Coronary artery (tissue), 2 donors: ENCODE measurements around the gene DGKH.
"Not testable (repeated sequence)": the region's sequence is repeated elsewhere in the genome, so short reads cannot be mapped to it uniquely, and the experiment has no call there.

Experiments used
- DNase-seq: peaks from one replicate; pipeline ENCODE4 v3.0.0-alpha.2; 2017; ENCODE audit warnings: low spot score
- H3K27ac ChIP-seq, 2 donors: fragments of 200-600 bp; sonication (generic); one replicate each; pipeline ENCODE4 v1.5.1; 2016 to 2019
- H3K4me3 ChIP-seq: fragments of 200-600 bp; sonication (generic); 2 replicates; pipeline ENCODE4 v1.5.1; 2016; ENCODE audit warnings: mild to moderate bottlenecking, moderate library complexity
- TF ChIP-seq, protein P1 (sequence below): fragments of 200-600 bp; sonication (generic); IDR thresholded peaks from one replicate; pipeline ENCODE4 v1.5.1; 2019; ENCODE audit warnings: antibody characterized with exemption

DGKH gene

DNA sequence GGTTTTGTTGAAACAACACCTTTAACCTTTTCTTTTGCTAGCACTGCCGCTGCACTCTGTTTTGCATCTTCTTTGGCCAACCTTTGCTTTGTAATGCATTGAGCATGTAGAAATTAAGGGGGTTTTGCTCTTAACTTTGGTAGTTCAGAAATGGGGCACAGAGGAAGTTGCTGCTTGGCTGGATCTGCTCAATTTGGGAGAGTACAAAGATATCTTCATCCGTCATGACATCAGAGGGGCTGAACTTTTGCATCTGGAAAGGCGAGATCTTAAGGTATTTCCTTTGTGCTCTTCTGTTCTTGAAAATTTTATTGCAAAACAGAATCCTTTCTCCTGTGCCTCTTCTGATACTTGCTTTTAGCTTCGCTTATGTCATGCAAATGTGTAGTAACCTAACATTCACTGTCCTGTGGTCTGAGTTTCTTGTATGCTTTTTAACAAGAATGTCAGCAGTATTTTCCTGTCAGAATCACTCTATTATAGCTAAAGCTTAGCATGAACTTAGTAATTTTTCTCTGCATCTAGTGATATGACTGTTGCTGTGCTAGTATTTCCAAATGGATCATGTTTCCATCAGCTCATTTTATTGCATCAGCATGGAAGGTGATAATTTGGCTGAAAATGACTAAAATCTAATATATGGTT is 172.8 kb downstream of the DGKH start:
- Histone ChIP-seq H3K4me3 (no peak overlapping the region), H3K27ac (no peak overlapping the region)
- no peak for DNase-seq
- TF ChIP-seq, protein P1, sequence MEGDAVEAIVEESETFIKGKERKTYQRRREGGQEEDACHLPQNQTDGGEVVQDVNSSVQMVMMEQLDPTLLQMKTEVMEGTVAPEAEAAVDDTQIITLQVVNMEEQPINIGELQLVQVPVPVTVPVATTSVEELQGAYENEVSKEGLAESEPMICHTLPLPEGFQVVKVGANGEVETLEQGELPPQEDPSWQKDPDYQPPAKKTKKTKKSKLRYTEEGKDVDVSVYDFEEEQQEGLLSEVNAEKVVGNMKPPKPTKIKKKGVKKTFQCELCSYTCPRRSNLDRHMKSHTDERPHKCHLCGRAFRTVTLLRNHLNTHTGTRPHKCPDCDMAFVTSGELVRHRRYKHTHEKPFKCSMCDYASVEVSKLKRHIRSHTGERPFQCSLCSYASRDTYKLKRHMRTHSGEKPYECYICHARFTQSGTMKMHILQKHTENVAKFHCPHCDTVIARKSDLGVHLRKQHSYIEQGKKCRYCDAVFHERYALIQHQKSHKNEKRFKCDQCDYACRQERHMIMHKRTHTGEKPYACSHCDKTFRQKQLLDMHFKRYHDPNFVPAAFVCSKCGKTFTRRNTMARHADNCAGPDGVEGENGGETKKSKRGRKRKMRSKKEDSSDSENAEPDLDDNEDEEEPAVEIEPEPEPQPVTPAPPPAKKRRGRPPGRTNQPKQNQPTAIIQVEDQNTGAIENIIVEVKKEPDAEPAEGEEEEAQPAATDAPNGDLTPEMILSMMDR: no peak

DNA sequence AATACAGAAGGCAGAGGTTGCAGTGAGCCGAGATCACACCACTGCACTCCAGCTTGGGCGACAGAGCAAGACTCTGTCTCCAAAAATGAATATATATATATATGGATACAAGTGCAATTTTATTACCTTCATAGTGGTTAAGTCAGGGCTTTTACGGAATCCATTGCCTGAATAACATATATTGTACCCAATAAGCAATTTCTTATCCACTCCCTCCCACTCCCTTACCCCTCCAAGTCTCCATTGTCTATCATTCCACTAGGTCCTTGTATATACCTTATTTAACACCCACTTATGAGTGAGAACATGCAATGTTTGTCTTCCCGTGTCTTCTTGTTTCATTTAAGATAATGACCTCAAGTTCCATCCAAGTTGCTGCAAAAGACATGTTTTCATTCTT is 175.2 kb downstream of the DGKH start:
- no peak overlapping the region for H3K4me3 ChIP-seq

DNA sequence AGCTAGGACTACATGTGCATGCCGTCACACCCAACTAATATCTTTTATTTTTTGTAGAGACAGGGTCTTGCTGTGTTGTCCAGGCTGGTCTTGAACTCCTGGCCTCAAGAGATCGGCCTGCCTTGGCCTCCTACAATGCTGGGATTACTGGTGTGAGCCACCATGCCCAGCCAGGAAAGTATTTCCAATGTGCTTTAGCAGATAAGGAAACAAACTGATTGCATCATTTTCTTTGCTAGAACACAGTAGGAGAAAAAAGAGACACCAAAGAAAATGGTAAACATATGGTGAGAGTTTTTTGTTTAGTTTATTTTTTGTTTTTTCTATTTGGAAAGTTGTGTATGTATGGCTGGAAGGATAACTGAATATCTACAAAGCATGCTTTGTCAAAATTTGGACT is 176.6 kb downstream of the DGKH start:
- DNase-seq: no peak
- H3K27ac ChIP-seq: no peak overlapping the region
- TF ChIP-seq, protein P1: no peak

More for the DNA sequence above, 175.2 kb downstream of the DGKH start:
- no peak for DNase-seq
- no peak overlapping the region for H3K27ac ChIP-seq
- TF ChIP-seq, protein P1: no peak

DNA sequence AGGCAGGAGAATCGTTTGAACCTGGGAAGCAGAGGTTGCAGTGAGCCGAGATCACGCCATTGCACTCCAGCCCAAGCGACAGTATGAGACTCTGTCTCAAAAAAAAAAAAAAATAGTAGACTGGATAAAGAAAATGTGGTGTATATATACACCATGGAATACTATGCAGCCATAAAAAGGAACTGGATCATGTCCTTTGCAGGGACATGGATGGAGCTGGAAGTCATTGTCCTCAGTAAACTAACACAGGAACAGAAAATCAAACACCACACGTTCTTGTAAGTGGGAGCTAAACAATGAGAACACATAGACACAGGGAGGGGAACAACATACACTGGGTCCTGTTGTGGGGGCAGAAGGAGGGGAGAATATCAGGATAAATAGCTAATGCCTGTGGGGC is 178.3 kb downstream of the DGKH start:
- H3K27ac ChIP-seq, H3K4me3 ChIP-seq, DNase-seq: not testable (repeated sequence)

More for the DNA sequence above, 176.6 kb downstream of the DGKH start:
- H3K4me3 ChIP-seq: no peak overlapping the region

DNA sequence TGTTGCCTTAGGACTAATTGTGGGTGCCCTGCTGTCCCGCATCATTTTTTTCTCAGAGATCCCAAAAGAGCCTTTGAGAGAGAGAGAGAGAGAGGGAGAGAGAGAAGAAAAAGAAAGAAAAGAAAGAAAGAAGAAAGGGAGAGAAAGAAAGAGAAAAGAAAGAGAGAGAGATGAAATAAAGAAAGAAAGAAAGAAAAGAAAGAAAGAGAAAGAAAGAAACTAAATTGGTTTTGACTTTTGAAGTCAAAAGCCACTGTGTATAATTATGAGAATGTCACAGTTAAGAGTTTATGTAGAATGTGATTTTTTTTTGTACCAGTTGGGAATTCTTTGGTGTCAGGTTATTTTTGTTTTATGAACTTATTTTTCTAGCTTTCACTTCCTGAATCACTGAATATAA is 180.1 kb downstream of the DGKH start:
- no peak overlapping the region for H3K27ac ChIP-seq
- no peak overlapping the region for H3K4me3 ChIP-seq
- DNase-seq: no peak
- TF ChIP-seq, protein P1: no peak

GRCh38 chr13:42229287-42229686 is 180.8 kb downstream of the DGKH start:
- no peak overlapping the region for H3K27ac ChIP-seq
- TF ChIP-seq, protein P1: no peak
- no peak overlapping the region for H3K4me3 ChIP-seq
- DNase-seq: no peak

- TF ChIP-seq, protein P1: no peak
- no peak for DNase-seq
Measured at GRCh38 chr13:42232671-42233070, 184.2 kb downstream of the DGKH start.

More at GRCh38 chr13:42232671-42233070, 184.2 kb downstream of the DGKH start:
- Histone ChIP-seq H3K27ac (no peak overlapping the region), H3K4me3 (no peak overlapping the region)
